H1 (cell line): ENCODE results near the gene VGLL1. TPM values are rescaled to one million over a fixed set of nuclear protein-coding genes. Genes with fewer than 3 reads are reported as not detected.
A peak's percentile ranks its signal among the peaks of the same experiment; 100 is the strongest.

Source experiments
- CTCF ChIA-PET: fragments of 300-600 bp; sonication (Branson Sonifier 250); formaldehyde crosslinking; loops from one replicate; lab custom pipeline; 2021; ENCODE audit not compliant: partially characterized antibody; lab: Charles Lee
- POLR2A ChIA-PET: fragments of 300-600 bp; sonication (Branson Sonifier 250); formaldehyde crosslinking; loops from one replicate; lab custom pipeline; 2021; ENCODE audit warnings: inconsistent platforms; ENCODE audit not compliant: partially characterized antibody; lab: Charles Lee
- DNase-seq, 2 experiments: peaks; one replicate each; pipeline versions ENCODE4 v3.0.0 to v3.0.0-alpha.2; 2010 to 2022; ENCODE audit warnings: low spot score in 2 of 2, low read depth in 1 of 2, mixed read lengths in 1 of 2
- FAIRE-seq: peaks from 2 replicates; lab custom pipeline; 2011; peaks lifted over from hg19 to GRCh38; lab: Jason Lieb, UNC
- H2AFZ ChIP-seq: 2 replicates; pipeline ENCODE4 v1.8.1; 2012; ENCODE audit warnings: low read length, inconsistent platforms
- H2AK5ac ChIP-seq: 2 replicates; pipeline ENCODE4 v1.6.1; 2013; ENCODE audit warnings: low read depth, low read length
- H2BK120ac ChIP-seq: replicated peaks from 2 replicates; pipeline ENCODE3; 2013; ENCODE audit warnings: low read depth, low read length, inconsistent platforms
- H2BK12ac ChIP-seq: 2 replicates; pipeline ENCODE4 v1.6.1; 2013; ENCODE audit warnings: low read depth, low read length
- H2BK15ac ChIP-seq: 2 replicates; pipeline ENCODE4 v1.6.1; 2013; ENCODE audit warnings: low read length
- H2BK20ac ChIP-seq: 2 replicates; pipeline ENCODE4 v1.6.1; 2013; ENCODE audit warnings: low read length
- H2BK5ac ChIP-seq: 2 replicates; pipeline ENCODE4 v1.6.1; 2013; ENCODE audit warnings: low read depth, low read length
- H3K14ac ChIP-seq: 2 replicates; pipeline ENCODE4 v1.6.1; 2013; ENCODE audit warnings: inconsistent platforms; ENCODE audit not compliant: insufficient read length
- H3K18ac ChIP-seq: 2 replicates; pipeline ENCODE4 v1.6.1; 2013; ENCODE audit warnings: low read length; ENCODE audit errors: extremely low read depth
- H3K23ac ChIP-seq: 2 replicates; pipeline ENCODE4 v1.6.1; 2013; ENCODE audit warnings: inconsistent platforms; ENCODE audit not compliant: insufficient read length
- H3K23me2 ChIP-seq: 2 replicates; pipeline ENCODE4 v1.6.1; 2013; ENCODE audit warnings: low read depth, low read length
- H3K27ac ChIP-seq: 2 replicates; pipeline ENCODE4 v1.6.1; 2011; ENCODE audit warnings: low read depth, low read length, inconsistent platforms
- H3K27me3 ChIP-seq, 4 experiments: replicated peaks in 1 of 4; 1 replicate in 1 of 4; 2 replicates in 3 of 4; pipeline versions ENCODE4 v1.6.1 to v1.8.1; 2011 to 2013; ENCODE audit warnings: low read length in 3 of 4, mild to moderate bottlenecking in 3 of 4, inconsistent platforms in 2 of 4, mixed read lengths in 2 of 4, moderate library complexity in 1 of 4; ENCODE audit not compliant: control insufficient read depth in 3 of 4, insufficient read depth in 3 of 4; ENCODE audit errors: extremely low read depth in 1 of 4
- H3K36me3 ChIP-seq, 4 experiments: 2 replicates each; pipeline versions ENCODE4 v1.6.1 to v1.8.1; 2011 to 2013; ENCODE audit warnings: mild to moderate bottlenecking in 4 of 4, low read length in 3 of 4, moderate library complexity in 2 of 4, control low read depth in 1 of 4, inconsistent platforms in 1 of 4; ENCODE audit not compliant: insufficient read depth in 4 of 4, control insufficient read depth in 2 of 4
- H3K4ac ChIP-seq: replicated peaks from 2 replicates; pipeline ENCODE3; 2013; ENCODE audit warnings: low read length, low read depth, mixed read lengths, inconsistent platforms; ENCODE audit not compliant: insufficient read length
- H3K4me1 ChIP-seq, 4 experiments: replicated peaks in 1 of 4; 1 replicate in 1 of 4; 2 replicates in 3 of 4; pipeline versions ENCODE4 v1.6.1 to v1.8.1; 2011 to 2013; ENCODE audit warnings: low read length in 3 of 4, inconsistent platforms in 2 of 4, mixed read lengths in 1 of 4; ENCODE audit not compliant: insufficient read depth in 4 of 4, control insufficient read depth in 3 of 4
- H3K4me2 ChIP-seq, 2 experiments: 2 replicates each; pipeline versions ENCODE4 v1.6.1 to v1.8.1; 2011 to 2013; ENCODE audit warnings: low read depth in 2 of 2, low read length in 2 of 2, control low read depth in 1 of 2, inconsistent platforms in 1 of 2, mild to moderate bottlenecking in 1 of 2; ENCODE audit not compliant: insufficient read depth in 1 of 2
- H3K4me3 ChIP-seq, 4 experiments: fragments of 200-600, 300-600 bp in 1 of 4; sonication (generic), shearing (Covaris generic), sonication (Bioruptor Twin) in 1 of 4; 2 replicates each; pipeline versions ENCODE4 v1.5.1 to v1.8.1; 2011 to 2016; ENCODE audit warnings: low read length in 4 of 4, low read depth in 3 of 4, control low read depth in 2 of 4, inconsistent platforms in 2 of 4, mild to moderate bottlenecking in 2 of 4, mixed read lengths in 1 of 4, moderate library complexity in 1 of 4; ENCODE audit not compliant: insufficient read depth in 2 of 4; ENCODE audit errors: extremely low read depth in 1 of 4
- H3K56ac ChIP-seq: replicated peaks from 2 replicates; pipeline ENCODE3; 2013; ENCODE audit warnings: low read depth, mild to moderate bottlenecking, mixed read lengths, low read length, inconsistent platforms; ENCODE audit not compliant: insufficient read length
- H3K79me1 ChIP-seq: 2 replicates; pipeline ENCODE4 v1.6.1; 2013; ENCODE audit warnings: low read depth, low read length, control low read depth
- H3K79me2 ChIP-seq, 2 experiments: 2 replicates each; pipeline versions ENCODE4 v1.6.1 to v1.8.1; 2012 to 2013; ENCODE audit warnings: low read length in 2 of 2, mild to moderate bottlenecking in 2 of 2, inconsistent platforms in 1 of 2; ENCODE audit not compliant: insufficient read depth in 2 of 2, control insufficient read depth in 1 of 2
- H3K9ac ChIP-seq, 4 experiments: replicated peaks in 1 of 4; 1 replicate in 1 of 4; 2 replicates in 3 of 4; pipeline versions ENCODE4 v1.6.1 to v1.8.1; 2011 to 2013; ENCODE audit warnings: low read depth in 3 of 4, low read length in 3 of 4, control low read depth in 2 of 4, mild to moderate bottlenecking in 2 of 4, moderate library complexity in 2 of 4, inconsistent platforms in 1 of 4; ENCODE audit errors: extremely low read depth in 1 of 4
- H3K9me3 ChIP-seq, 2 experiments: 2 replicates each; pipeline versions ENCODE4 v1.6.1 to v1.8.1; 2012 to 2013; ENCODE audit warnings: mild to moderate bottlenecking in 2 of 2, moderate library complexity in 2 of 2, control low read depth in 1 of 2, inconsistent platforms in 1 of 2, low read depth in 1 of 2, low read length in 1 of 2, mixed read lengths in 1 of 2; ENCODE audit not compliant: insufficient read depth in 2 of 2
- H4K20me1 ChIP-seq, 2 experiments: replicated peaks in 1 of 2; 2 replicates each; pipeline versions ENCODE3 to v1.8.1; 2011 to 2013; ENCODE audit warnings: inconsistent platforms in 2 of 2, low read length in 2 of 2, mild to moderate bottlenecking in 1 of 2; ENCODE audit not compliant: insufficient read depth in 2 of 2, control insufficient read depth in 1 of 2
- H4K5ac ChIP-seq: 2 replicates; pipeline ENCODE4 v1.6.1; 2013; ENCODE audit warnings: low read length, low read depth, mixed read lengths, inconsistent platforms; ENCODE audit not compliant: insufficient read length
- H4K8ac ChIP-seq: 2 replicates; pipeline ENCODE4 v1.8.0; 2013; ENCODE audit warnings: mild to moderate bottlenecking, moderate library complexity, low read length, inconsistent platforms; ENCODE audit not compliant: insufficient read depth; ENCODE audit errors: extremely low read depth
- H4K91ac ChIP-seq: replicated peaks from 2 replicates; pipeline ENCODE3; 2013; ENCODE audit warnings: low read length, mixed read lengths, inconsistent platforms; ENCODE audit not compliant: insufficient read length
- CTCF ChIP-seq, 3 experiments: IDR thresholded peaks; 1 replicate in 2 of 3; 2 replicates in 1 of 3; pipeline versions ENCODE4 v1.5.1 to v1.6.1; 2011; ENCODE audit warnings: low read length in 3 of 3, mild to moderate bottlenecking in 3 of 3, inconsistent platforms in 2 of 3, low read depth in 1 of 3, moderate library complexity in 1 of 3; ENCODE audit not compliant: insufficient read depth in 1 of 3; ENCODE audit errors: control extremely low read depth in 1 of 3
- HDAC6 ChIP-seq: IDR thresholded peaks from one replicate; pipeline ENCODE4 v1.7.1; 2012; ENCODE audit warnings: low read depth, mild to moderate bottlenecking, inconsistent platforms, low read length, moderate library complexity
- RAD21 ChIP-seq, 2 experiments: IDR thresholded peaks in 1 of 2; conservative IDR thresholded peaks in 1 of 2; 2 replicates each; pipeline ENCODE4 v1.6.1; 2011; ENCODE audit warnings: low read depth in 2 of 2, low read length in 2 of 2, improper control_type of control experiment in 1 of 2, inconsistent platforms in 1 of 2, mild to moderate bottlenecking in 1 of 2, moderate library complexity in 1 of 2
- WGBS, 2 experiments: shearing (Covaris generic) in 1 of 2; methylation state at CpG; one replicate each; pipeline versions ENCODE4 v1.1.6 to v1.1.7; 2013 to 2015; ENCODE audit warnings: low lambda C conversion rate in 2 of 2, mixed read lengths in 2 of 2, inconsistent platforms in 1 of 2, low coverage in 1 of 2, missing lambda C conversion rate in 1 of 2; ENCODE audit not compliant: insufficient replicate concordance in 2 of 2, insufficient coverage in 1 of 2, insufficient read length in 1 of 2; ENCODE audit errors: extremely low coverage in 1 of 2, missing lambda C conversion rate in 1 of 2; 5-methylcytosine and 5-hydroxymethylcytosine counted together
- polyA plus RNA-seq, 7 experiments: library from polyadenylated mRNA; depleted of rRNA in 3 of 7; stranded (reverse) in 5 of 7; unstranded in 2 of 7; fragments of >200 nt in 5 of 7; fragments of 200-250 nt in 2 of 7; gene quantifications; 1 replicate in 5 of 7; 2 replicates in 1 of 7; 4 replicates in 1 of 7; pipeline versions ENCODE4 v1.2.1 to v1.2.3, GENCODE V29; 2011 to 2013; ENCODE audit warnings: missing spikeins in 2 of 7, mixed read lengths in 2 of 7
- total RNA-seq: library from RNA; stranded (reverse); fragmentation: NEBNext Ultra II Directional; extraction: Animal tissue kit (Norgen Biotek cat#: 25700); gene quantifications from 2 replicates; pipeline ENCODE4 v1.2.1, GENCODE V29; 2021

Gene VGLL1
- total and polyA plus RNA-seq, 2 of the 8 experiments (the other 6 are each of a cell fraction or from before 2014, with no cell fraction given) = not detected

- CTCF ChIA-PET = interaction anchor here (0.6 to 3.3 kb wide), 12 partner anchors 12 to 240 kb away, joined by 3 to 20 read pairs (median 3); no protein-coding TSS in a partner anchor
Observed at GRCh38 chrX:136577552-136577951, 45.5 kb downstream of the VGLL1 start.

More at GRCh38 chrX:136577552-136577951, 45.5 kb downstream of the VGLL1 start:
- Histone ChIP-seq H3K18ac (no peak overlapping the region), H3K36me3 (no peaks in the 10 kb centered on the region), H3K4me1 (no peaks in the 10 kb centered on the region), H3K9me3 (no peaks in the 10 kb centered on the region), H4K8ac (no peak overlapping the region), H3K27ac (no peak overlapping the region), H2BK20ac (no peak overlapping the region), H3K79me2 (no peaks in the 10 kb centered on the region), H4K91ac (no peak overlapping the region), H2AFZ (peak overlapping the region; percentile 95), H4K20me1 (no peaks in the 10 kb centered on the region), H3K23me2 (no peaks in the 10 kb centered on the region), H3K14ac (no peak overlapping the region), H2AK5ac (no peak overlapping the region), H3K4me3 (no peak overlapping the region), H3K27me3 (no peaks in the 10 kb centered on the region), H3K4ac (no peak overlapping the region), H2BK12ac (no peak overlapping the region), H2BK15ac (no peak overlapping the region), H3K79me1 (no peaks in the 10 kb centered on the region), H4K5ac (no peak overlapping the region), H3K9ac (no peak overlapping the region), H2BK120ac (no peak overlapping the region), H3K4me2 (no peak overlapping the region), H2BK5ac (no peak overlapping the region), H3K56ac (no peak overlapping the region), H3K23ac (no peak overlapping the region)
- POLR2A ChIA-PET = interaction anchor here (1.1 to 1.8 kb wide), 2 partner anchors 80 to 117 kb away, joined by 5 read pairs; partner anchors contain the start of gene HTATSF1
- peak; percentile 94 for FAIRE-seq
- peak in 1 of 2 experiments; percentile 60 for DNase-seq
- TF ChIP-seq RAD21 (IDR thresholded peaks at IDR 0.05 in 1 of 2, conservative IDR thresholded peaks at IDR 0.05 in 1 of 2; ENCODE audit: low read depth in 2 of 2, low read length in 2 of 2) (peak; percentile 71 to 75), HDAC6 (no peak), CTCF (IDR thresholded peaks at IDR 0.05; ENCODE audit: control extremely low read depth in 1 of 3, insufficient read depth in 1 of 3, low read depth in 1 of 3, low read length in 3 of 3) (peak; percentile 50 to 72 (median 55))
- WGBS, 2 experiments = 21% methylated on average over 3 of the region's 6 CpGs; no CpG with 5 or more reads in 1 of the 2 experiments
